ENCODE measurements around the gene ANKRD62.

The ANKRD62 gene

DNA sequence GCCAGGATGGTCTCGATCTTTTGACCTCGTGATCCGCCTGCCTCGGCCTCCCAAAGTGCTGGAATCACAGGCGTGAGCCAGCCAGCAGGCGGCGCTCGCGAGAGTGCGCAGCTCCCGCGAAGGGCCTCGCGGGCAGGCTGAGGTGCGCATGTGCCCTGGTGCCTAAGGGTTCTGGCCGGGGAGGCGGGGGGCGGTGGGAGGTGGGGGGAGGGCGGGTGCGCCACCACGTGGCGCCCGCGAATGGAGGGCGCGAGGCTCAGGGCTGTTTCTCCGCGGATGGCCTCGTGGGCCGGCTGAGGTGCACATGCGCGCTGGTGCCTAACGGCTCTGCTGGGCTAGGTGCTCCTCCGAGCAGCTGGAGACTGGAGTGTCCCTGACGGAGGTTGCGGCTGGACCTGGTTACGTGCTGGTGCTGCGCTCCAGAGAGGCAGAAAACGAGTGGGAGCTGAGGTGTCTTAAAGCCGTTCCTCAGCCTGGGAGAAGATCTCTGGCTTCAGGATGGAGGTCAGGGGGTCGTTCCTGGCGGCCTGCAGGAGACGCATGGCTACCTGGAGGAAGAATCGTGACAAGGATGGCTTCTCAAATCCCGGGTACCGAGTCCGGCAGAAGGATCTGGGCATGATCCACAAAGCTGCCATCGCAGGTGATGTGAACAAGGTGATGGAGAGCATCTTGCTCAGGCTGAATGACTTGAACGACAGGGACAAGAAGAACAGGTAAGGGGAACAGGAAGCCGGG lies at the start of gene ANKRD62:
TSS of gene ANKRD62 (plus strand) at position 324 of the 738 bp plus-strand sequence. CDS start at position 499, 175 bp downstream.
- Histone ChIP-seq H3K4me1 (ENCODE audit: low read length) (peaks cover 12% of the 10 kb centered on the region), H3K27ac (ENCODE audit: low read length) (no peak within 1 kb of the TSS), H3K27me3 (ENCODE audit: low read depth, low read length) (peaks cover 11% of the 10 kb centered on the region; the same call in 1 of the 2 replicates), H3K79me2 (ENCODE audit: low read length) (no peaks in the 10 kb centered on the region), H3K9me3 (ENCODE audit: insufficient read depth, low read length) (no peaks in the 10 kb centered on the region), H3K4me2 (ENCODE audit: low read length) (peak within 1 kb of the TSS; percentile 63), H3K4me3 (ENCODE audit: low read length) (peak within 1 kb of the TSS; percentile 36), H2AFZ (ENCODE audit: low read depth, low read length) (peak within 1 kb of the TSS; percentile 78; the same call in 1 of the 2 replicates), H3K36me3 (replicated peaks; ENCODE audit: low read depth, low read length) (no peaks in the 10 kb centered on the region), H3K9ac (ENCODE audit: low read length) (no peak within 1 kb of the TSS), H4K20me1 (ENCODE audit: insufficient read depth, low read length) (no peaks in the 10 kb centered on the region)
- no peak for TF ChIP-seq EZH2phosphoT487 (IDR thresholded peaks at IDR 0.05; ENCODE audit: low read depth)
- TF ChIP-seq, protein P1, sequence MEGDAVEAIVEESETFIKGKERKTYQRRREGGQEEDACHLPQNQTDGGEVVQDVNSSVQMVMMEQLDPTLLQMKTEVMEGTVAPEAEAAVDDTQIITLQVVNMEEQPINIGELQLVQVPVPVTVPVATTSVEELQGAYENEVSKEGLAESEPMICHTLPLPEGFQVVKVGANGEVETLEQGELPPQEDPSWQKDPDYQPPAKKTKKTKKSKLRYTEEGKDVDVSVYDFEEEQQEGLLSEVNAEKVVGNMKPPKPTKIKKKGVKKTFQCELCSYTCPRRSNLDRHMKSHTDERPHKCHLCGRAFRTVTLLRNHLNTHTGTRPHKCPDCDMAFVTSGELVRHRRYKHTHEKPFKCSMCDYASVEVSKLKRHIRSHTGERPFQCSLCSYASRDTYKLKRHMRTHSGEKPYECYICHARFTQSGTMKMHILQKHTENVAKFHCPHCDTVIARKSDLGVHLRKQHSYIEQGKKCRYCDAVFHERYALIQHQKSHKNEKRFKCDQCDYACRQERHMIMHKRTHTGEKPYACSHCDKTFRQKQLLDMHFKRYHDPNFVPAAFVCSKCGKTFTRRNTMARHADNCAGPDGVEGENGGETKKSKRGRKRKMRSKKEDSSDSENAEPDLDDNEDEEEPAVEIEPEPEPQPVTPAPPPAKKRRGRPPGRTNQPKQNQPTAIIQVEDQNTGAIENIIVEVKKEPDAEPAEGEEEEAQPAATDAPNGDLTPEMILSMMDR (IDR thresholded peaks at IDR 0.05; ENCODE audit: low read depth, low read length), result no peak

DNA sequence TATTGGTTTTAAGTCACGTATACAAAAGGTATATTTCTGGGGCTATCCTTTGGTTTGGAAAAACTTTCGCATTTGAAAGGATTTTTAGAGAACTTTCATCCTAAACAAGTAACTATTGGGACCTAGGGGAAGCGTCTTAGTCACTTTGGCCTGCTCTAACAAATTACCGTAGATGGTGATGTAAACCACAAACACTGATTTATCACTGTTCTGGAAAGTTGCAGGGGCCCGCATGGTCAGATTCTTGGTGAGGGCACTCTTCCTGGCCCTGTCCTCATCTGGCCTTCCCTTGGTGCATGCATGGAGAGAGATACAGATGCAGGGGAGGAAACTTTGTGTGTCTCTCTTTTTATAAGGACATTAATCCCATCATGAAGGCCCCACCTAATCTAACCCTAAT lies 49.1 kb upstream of the ANKRD62 start:
- Histone ChIP-seq H3K4me1 (ENCODE audit: low read length) (peaks cover 25% of the 10 kb centered on the region), H3K27me3 (ENCODE audit: low read depth, low read length) (peaks cover 55% of the 10 kb centered on the region), H3K4me2 (ENCODE audit: low read length) (no peak overlapping the region), H3K79me2 (ENCODE audit: low read length) (no peaks in the 10 kb centered on the region), H3K4me3 (ENCODE audit: low read length) (no peak overlapping the region), H4K20me1 (ENCODE audit: insufficient read depth, low read length) (peaks cover under 1% of the 10 kb centered on the region), H3K27ac (ENCODE audit: low read length) (no peak overlapping the region), H2AFZ (ENCODE audit: low read depth, low read length) (no peak overlapping the region), H3K9ac (ENCODE audit: low read length) (no peak overlapping the region), H3K36me3 (replicated peaks; ENCODE audit: low read depth, low read length) (no peaks in the 10 kb centered on the region), H3K9me3 (ENCODE audit: insufficient read depth, low read length) (no peaks in the 10 kb centered on the region)
- TF ChIP-seq, protein P1 (IDR thresholded peaks at IDR 0.05; ENCODE audit: low read depth, low read length), result no peak
- TF ChIP-seq EZH2phosphoT487 (IDR thresholded peaks at IDR 0.05; ENCODE audit: low read depth), result no peak

GRCh38 chr18:12046046-12046750 lies 47.4 kb upstream of the ANKRD62 start:
- TF ChIP-seq, protein P1 (IDR thresholded peaks at IDR 0.05; ENCODE audit: low read depth, low read length), result no peak
- no peak for TF ChIP-seq EZH2phosphoT487 (IDR thresholded peaks at IDR 0.05; ENCODE audit: low read depth)
- H3K27ac ChIP-seq (ENCODE audit: low read length), result no peak overlapping the region

DNA sequence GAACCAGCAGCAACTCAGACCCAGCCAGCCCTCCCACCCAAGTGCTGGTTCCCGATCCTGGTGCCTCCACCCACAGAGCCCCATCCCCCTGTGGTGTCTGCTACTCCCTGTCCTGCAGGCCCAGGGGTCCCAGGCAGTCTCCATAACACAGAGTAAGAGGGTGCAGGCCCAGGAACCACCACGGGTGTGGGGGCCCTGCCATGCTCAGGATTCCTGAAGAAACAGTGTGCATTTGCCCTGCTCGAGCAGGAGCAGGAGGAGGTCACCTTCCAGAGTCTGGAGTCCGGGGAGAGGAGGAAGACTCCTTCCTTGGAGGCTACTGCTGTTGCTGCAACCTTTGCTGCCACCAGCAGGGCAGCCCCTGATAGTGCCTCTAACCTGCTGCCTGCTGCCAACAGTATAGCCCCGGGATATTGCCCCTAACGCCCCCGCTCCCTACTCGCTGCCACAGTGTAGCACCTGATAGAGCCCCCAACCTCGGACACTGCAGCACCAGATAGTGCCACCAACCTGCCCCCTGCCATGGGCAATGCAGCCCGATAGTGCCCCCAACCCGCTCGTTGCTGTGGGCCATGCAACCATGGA lies 46.8 kb upstream of the ANKRD62 start:
- H3K4me2 ChIP-seq (ENCODE audit: low read length), result no peak overlapping the region
- no peaks in the 10 kb centered on the region for H3K79me2 ChIP-seq (ENCODE audit: low read length)
- no peaks in the 10 kb centered on the region for H3K36me3 ChIP-seq (replicated peaks; ENCODE audit: low read depth, low read length)
- peaks cover 3% of the 10 kb centered on the region for H4K20me1 ChIP-seq (ENCODE audit: insufficient read depth, low read length)
- H2AFZ ChIP-seq (ENCODE audit: low read depth, low read length), result no peak overlapping the region
- no peak overlapping the region for H3K27ac ChIP-seq (ENCODE audit: low read length)
- no peaks in the 10 kb centered on the region for H3K9me3 ChIP-seq (ENCODE audit: insufficient read depth, low read length)
- peaks cover 39% of the 10 kb centered on the region for H3K27me3 ChIP-seq (ENCODE audit: low read depth, low read length)
- H3K9ac ChIP-seq (ENCODE audit: low read length), result no peak overlapping the region
- H3K4me1 ChIP-seq (ENCODE audit: low read length), result peaks cover 39% of the 10 kb centered on the region
- H3K4me3 ChIP-seq (ENCODE audit: low read length), result no peak overlapping the region
- no peak for TF ChIP-seq EZH2phosphoT487 (IDR thresholded peaks at IDR 0.05; ENCODE audit: low read depth)
- TF ChIP-seq, protein P1 (IDR thresholded peaks at IDR 0.05; ENCODE audit: low read depth, low read length), result no peak

More at GRCh38 chr18:12046046-12046750, 47.4 kb upstream of the ANKRD62 start:
- Histone ChIP-seq H2AFZ (ENCODE audit: low read depth, low read length) (no peak overlapping the region), H3K4me1 (ENCODE audit: low read length) (peaks cover 39% of the 10 kb centered on the region), H4K20me1 (ENCODE audit: insufficient read depth, low read length) (peaks cover 3% of the 10 kb centered on the region), H3K27me3 (ENCODE audit: low read depth, low read length) (peaks cover 42% of the 10 kb centered on the region), H3K4me2 (ENCODE audit: low read length) (no peak overlapping the region), H3K9ac (ENCODE audit: low read length) (no peak overlapping the region), H3K79me2 (ENCODE audit: low read length) (no peaks in the 10 kb centered on the region), H3K9me3 (ENCODE audit: insufficient read depth, low read length) (no peaks in the 10 kb centered on the region), H3K4me3 (ENCODE audit: low read length) (no peak overlapping the region), H3K36me3 (replicated peaks; ENCODE audit: low read depth, low read length) (no peaks in the 10 kb centered on the region)

Data from OCI-LY3 (cell line).